Thyroid gland (tissue), 4 donors: ENCODE measurements around the gene CTNNB1.

Experiments
- CTCF ChIP-seq, 6 experiments: fragments of 200-600 bp in 3 of 6; fragments of 450-650 bp in 3 of 6; sonication (generic) in 3 of 6; IDR thresholded peaks; one replicate each; pipeline ENCODE4 v1.5.1; 2016 to 2019; ENCODE audit warnings: antibody characterized with exemption in 6 of 6, mild to moderate bottlenecking in 2 of 6, inconsistent platforms in 1 of 6, moderate library complexity in 1 of 6
- POLR2A ChIP-seq, 2 donors: fragments of 450-650 bp; IDR thresholded peaks; one replicate each; pipeline ENCODE4 v1.6.1; 2017; ENCODE audit warnings: antibody characterized with exemption in 2 of 2, mild to moderate bottlenecking in 2 of 2, moderate library complexity in 1 of 2

GRCh38 chr3:41180396-41180795 lies 18.9 kb upstream of the CTNNB1 start:
- no peak for TF ChIP-seq CTCF (IDR thresholded peaks at IDR 0.05)
- TF ChIP-seq POLR2A (IDR thresholded peaks at IDR 0.05) = no peak
